Activated CD8-positive, alpha-beta T cell treated with anti-CD3 and anti-CD28 coated beads, Interleukin-2, amount 10 ng/mL, durations not matched to agents 7 days and 5 days (primary cell): ENCODE data around the gene MAP3K12. TPM values are rescaled to one million over a fixed set of nuclear protein-coding genes. Genes with fewer than 3 reads are reported as not detected.
"Not testable (repeated sequence)": the region's sequence is repeated elsewhere in the genome, so short reads cannot be mapped to it uniquely, and the experiment has no call there.

Source experiments
- ATAC-seq: fragments of 150-1000 bp; cut with Tn5 transposase; one replicate; pipeline ENCODE4 v1.10.0; 2021; ENCODE audit warnings: moderate library complexity
- CTCF ChIA-PET: fragments of 350-600 bp; sonication (Branson Sonifier 250); formaldehyde crosslinking; loops from one replicate; lab custom pipeline; 2021; ENCODE audit warnings: antibody characterized with exemption; lab: Charles Lee
- POLR2A ChIA-PET: fragments of 350-600 bp; sonication (Branson Sonifier 250); formaldehyde crosslinking; loops from one replicate; lab custom pipeline; 2021; ENCODE audit warnings: antibody characterized with exemption; lab: Charles Lee
- DNase-seq: peaks from one replicate; pipeline ENCODE4 v3.0.0-alpha.2; 2020
- H3K27ac Mint-ChIP-seq: one replicate; pipeline ENCODE4 v1.8.0; 2021; ENCODE audit warnings: mild to moderate bottlenecking, mixed read lengths
- H3K27me3 Mint-ChIP-seq: one replicate; pipeline ENCODE4 v1.8.0; 2021; ENCODE audit warnings: low read depth, mixed read lengths
- H3K36me3 Mint-ChIP-seq: one replicate; pipeline ENCODE4 v1.8.0; 2021; ENCODE audit warnings: low read depth, mixed read lengths
- H3K4me1 Mint-ChIP-seq: one replicate; pipeline ENCODE4 v1.8.0; 2021; ENCODE audit warnings: low read depth, mixed read lengths
- H3K4me3 Mint-ChIP-seq: one replicate; pipeline ENCODE4 v1.8.0; 2021; ENCODE audit warnings: mild to moderate bottlenecking, mixed read lengths
- H3K9me3 Mint-ChIP-seq: one replicate; pipeline ENCODE4 v1.8.0; 2022; ENCODE audit warnings: mixed read lengths; ENCODE audit not compliant: insufficient read depth
- total RNA-seq, 2 experiments: library from RNA; stranded (reverse); gene quantifications; one replicate each; pipeline ENCODE4 v1.2.3, GENCODE V29; 2021

MAP3K12 gene
- total RNA-seq: 10 to 100 TPM; 22.7 to 22.9 TPM

- DNase-seq (peak; percentile 79), ATAC-seq (peak; percentile 20)
- peak within 1 kb of the TSS; percentile 94 for H3K27ac Mint-ChIP-seq
- H3K9me3 Mint-ChIP-seq: no peaks in the 10 kb centered on the region
- H3K36me3 Mint-ChIP-seq: peaks cover 7% of the 10 kb centered on the region
- H3K27me3 Mint-ChIP-seq: no peaks in the 10 kb centered on the region
- peak within 1 kb of the TSS; percentile 81 for H3K4me3 Mint-ChIP-seq
- peaks cover 43% of the 10 kb centered on the region for H3K4me1 Mint-ChIP-seq
- POLR2A ChIA-PET: interaction anchor here (0.7 to 2.3 kb wide), 4 partner anchors 12 to 178 kb away, joined by 5 to 11 read pairs (median 6); partner anchors contain the start of genes AAAS and PRR13
- CTCF ChIA-PET: interaction anchor here (1.0 to 2.8 kb wide), 6 partner anchors 10 to 179 kb away, joined by 3 to 18 read pairs (median 8); partner anchors contain the start of gene AAAS
These were observed at the start of gene MAP3K12 for GRCh38 chr12:53499266-53500141. Gene MAP3K12 (minus strand): TSS chr12:53499458. CDS start chr12:53487391, 12,067 bp downstream.

- CTCF ChIA-PET: interaction anchor here (0.8 to 1.2 kb wide), 2 partner anchors 8 to 127 kb away, joined by 3 to 5 read pairs; partner anchors contain the start of gene ATP5MC2
- H3K27ac Mint-ChIP-seq, H3K27me3 Mint-ChIP-seq, DNase-seq, POLR2A ChIA-PET, H3K9me3 Mint-ChIP-seq, ATAC-seq, H3K4me3 Mint-ChIP-seq: not testable (repeated sequence)
- H3K36me3 Mint-ChIP-seq: peaks cover 27% of the 10 kb centered on the region
- peaks cover 14% of the 10 kb centered on the region for H3K4me1 Mint-ChIP-seq
These were observed 49.1 kb upstream of the MAP3K12 start for GRCh38 chr12:53548354-53548753.

GRCh38 chr12:53543539-53543938 lies 44.3 kb upstream of the MAP3K12 start:
- H3K27ac Mint-ChIP-seq: peak overlapping the region; percentile 59
- H3K9me3 Mint-ChIP-seq: no peaks in the 10 kb centered on the region
- POLR2A ChIA-PET: interaction anchor here (0.6 to 2.7 kb wide), 3 partner anchors 66 to 133 kb away, joined by 3 to 18 read pairs (median 4); partner anchors contain the start of gene ATP5MC2
- H3K4me3 Mint-ChIP-seq: no peak overlapping the region
- H3K4me1 Mint-ChIP-seq: peaks cover 10% of the 10 kb centered on the region
- H3K36me3 Mint-ChIP-seq: peaks cover 22% of the 10 kb centered on the region
- ATAC-seq (peak; percentile 92), DNase-seq (peak; percentile 65)
- CTCF ChIA-PET: interaction anchor here (0.6 to 5.9 kb wide), 44 partner anchors 8 to 921 kb away, joined by 3 to 122 read pairs (median 5); partner anchors contain the start of genes ATF7 and ATP5MC2
- no peaks in the 10 kb centered on the region for H3K27me3 Mint-ChIP-seq

GRCh38 chr12:53539526-53539925 lies 40.3 kb upstream of the MAP3K12 start:
- ATAC-seq (no peak), DNase-seq (no peak)
- no peak overlapping the region for H3K4me3 Mint-ChIP-seq
- CTCF ChIA-PET: interaction anchor here (1.2 to 2.0 kb wide), 2 partner anchors 136 to 206 kb away, joined by 3 to 10 read pairs; partner anchors contain the start of gene ATP5MC2
- no peaks in the 10 kb centered on the region for H3K9me3 Mint-ChIP-seq
- peaks cover 10% of the 10 kb centered on the region for H3K4me1 Mint-ChIP-seq
- H3K27me3 Mint-ChIP-seq: no peaks in the 10 kb centered on the region
- H3K27ac Mint-ChIP-seq: no peak overlapping the region
- POLR2A ChIA-PET: no interaction called here
- H3K36me3 Mint-ChIP-seq: peaks cover 31% of the 10 kb centered on the region

- Mint-ChIP-seq H3K27ac (no peak overlapping the region), H3K4me3 (no peak overlapping the region), H3K4me1 (no peaks in the 10 kb centered on the region), H3K36me3 (peaks cover 31% of the 10 kb centered on the region), H3K9me3 (no peaks in the 10 kb centered on the region), H3K27me3 (no peaks in the 10 kb centered on the region)
- DNase-seq (no peak), ATAC-seq (no peak)
- POLR2A ChIA-PET: interaction anchor here (1.0 kb wide), 1 partner anchor 140 kb away, joined by 4 read pairs; no protein-coding TSS in a partner anchor
- CTCF ChIA-PET: interaction anchor here (0.7 to 2.0 kb wide), 3 partner anchors 30 to 208 kb away, joined by 3 to 10 read pairs (median 3); partner anchors contain the start of gene ATP5MC2
These were observed 39.0 kb upstream of the MAP3K12 start for GRCh38 chr12:53538209-53538689.

- Mint-ChIP-seq H3K36me3 (peaks cover 40% of the 10 kb centered on the region), H3K27me3 (no peaks in the 10 kb centered on the region), H3K9me3 (no peaks in the 10 kb centered on the region), H3K27ac (no peak overlapping the region), H3K4me1 (no peaks in the 10 kb centered on the region), H3K4me3 (no peak overlapping the region)
- ChIA-PET POLR2A (no interaction called here), CTCF (no interaction called here)
- no peak for DNase-seq
- no peak for ATAC-seq
These were observed 37.7 kb upstream of the MAP3K12 start for GRCh38 chr12:53536962-53537361.

- H3K27ac Mint-ChIP-seq: no peak overlapping the region
- H3K4me1 Mint-ChIP-seq: no peaks in the 10 kb centered on the region
- no peaks in the 10 kb centered on the region for H3K9me3 Mint-ChIP-seq
- ATAC-seq: no peak
- DNase-seq: no peak
- H3K4me3 Mint-ChIP-seq: no peak overlapping the region
- ChIA-PET POLR2A (no interaction called here), CTCF (no interaction called here)
- no peaks in the 10 kb centered on the region for H3K27me3 Mint-ChIP-seq
- peaks cover 39% of the 10 kb centered on the region for H3K36me3 Mint-ChIP-seq
These were observed 34.2 kb upstream of the MAP3K12 start for GRCh38 chr12:53533471-53533870.

GRCh38 chr12:53532524-53533445 lies 33.5 kb upstream of the MAP3K12 start:
- CTCF ChIA-PET: interaction anchor here (0.9 to 1.4 kb wide), 3 partner anchors 10 to 211 kb away, joined by 3 read pairs; no protein-coding TSS in a partner anchor
- POLR2A ChIA-PET: no interaction called here
- ATAC-seq: no peak
- Mint-ChIP-seq H3K9me3 (no peaks in the 10 kb centered on the region), H3K4me1 (no peaks in the 10 kb centered on the region), H3K36me3 (peaks cover 39% of the 10 kb centered on the region), H3K4me3 (no peak overlapping the region), H3K27ac (no peak overlapping the region), H3K27me3 (no peaks in the 10 kb centered on the region)
- DNase-seq: no peak

GRCh38 chr12:53532021-53532420 lies 32.8 kb upstream of the MAP3K12 start:
- CTCF ChIA-PET: interaction anchor here (0.9 to 1.4 kb wide), 3 partner anchors 11 to 212 kb away, joined by 3 read pairs; no protein-coding TSS in a partner anchor
- peaks cover 35% of the 10 kb centered on the region for H3K36me3 Mint-ChIP-seq
- no peak for ATAC-seq

GRCh38 chr12:53530920-53531319 lies 31.7 kb upstream of the MAP3K12 start:
- DNase-seq: no peak
- POLR2A ChIA-PET: no interaction called here
- H3K9me3 Mint-ChIP-seq: no peaks in the 10 kb centered on the region
- H3K27me3 Mint-ChIP-seq: no peaks in the 10 kb centered on the region
- H3K4me1 Mint-ChIP-seq: no peaks in the 10 kb centered on the region
- peaks cover 31% of the 10 kb centered on the region for H3K36me3 Mint-ChIP-seq
- no peak overlapping the region for H3K27ac Mint-ChIP-seq
- no peak overlapping the region for H3K4me3 Mint-ChIP-seq
- CTCF ChIA-PET: no interaction called here
- ATAC-seq: no peak

More at GRCh38 chr12:53532021-53532420, 32.8 kb upstream of the MAP3K12 start:
- H3K27ac Mint-ChIP-seq: no peak overlapping the region
- H3K9me3 Mint-ChIP-seq: no peaks in the 10 kb centered on the region
- H3K4me3 Mint-ChIP-seq: no peak overlapping the region
- H3K27me3 Mint-ChIP-seq: no peaks in the 10 kb centered on the region
- POLR2A ChIA-PET: interaction anchor here (0.6 kb wide), 1 partner anchor 803 kb away, joined by 4 read pairs; no protein-coding TSS in a partner anchor
- no peak for DNase-seq
- no peaks in the 10 kb centered on the region for H3K4me1 Mint-ChIP-seq

- H3K36me3 Mint-ChIP-seq: peaks cover 29% of the 10 kb centered on the region
- H3K27ac Mint-ChIP-seq: no peak overlapping the region
- POLR2A ChIA-PET: no interaction called here
- ATAC-seq: no peak
- H3K4me3 Mint-ChIP-seq: no peak overlapping the region
- no peaks in the 10 kb centered on the region for H3K9me3 Mint-ChIP-seq
- no peaks in the 10 kb centered on the region for H3K4me1 Mint-ChIP-seq
- CTCF ChIA-PET: interaction anchor here (0.5 to 1.1 kb wide), 2 partner anchors 12 to 22 kb away, joined by 3 read pairs; no protein-coding TSS in a partner anchor
- no peaks in the 10 kb centered on the region for H3K27me3 Mint-ChIP-seq
- DNase-seq: no peak
These were observed 30.8 kb upstream of the MAP3K12 start for GRCh38 chr12:53530061-53530460.
